ENCODE data around the gene POLDIP3.

The POLDIP3 gene

GRCh38 chr22:42642806-42643633, 28.3 kb upstream of the POLDIP3 start:
- DNase-seq (ENCODE audit: low read depth): no peak

DNA sequence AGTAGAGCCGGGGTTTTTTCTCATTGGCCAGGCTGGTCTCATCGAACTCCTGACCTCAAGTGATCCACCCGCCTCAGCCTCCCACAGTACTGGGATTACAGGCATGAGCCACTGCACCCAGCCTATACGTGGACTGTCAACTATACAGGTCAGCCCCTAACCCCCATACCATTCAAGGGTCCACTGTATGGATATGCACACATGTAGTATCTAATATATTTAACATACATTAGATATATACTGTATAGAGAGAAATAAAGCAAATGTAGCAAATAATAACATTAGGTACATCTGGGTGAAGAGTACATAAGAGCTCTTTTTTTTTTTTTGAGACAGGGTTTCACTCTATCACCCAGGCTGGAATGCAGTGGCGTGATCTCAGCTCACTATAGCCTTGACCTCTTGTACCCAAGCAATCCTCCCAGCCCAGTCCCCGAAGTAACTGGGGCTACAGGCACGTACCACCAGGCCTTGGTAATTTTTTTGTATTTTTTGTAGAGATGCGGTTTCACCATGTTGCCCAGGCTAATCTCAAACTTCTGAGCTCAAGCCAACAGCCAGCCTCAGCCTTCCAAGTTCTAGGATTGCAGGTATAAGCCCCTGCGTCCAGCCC, 27.2 kb upstream of the POLDIP3 start:
- DNase-seq (ENCODE audit: low read depth): no peak

DNA sequence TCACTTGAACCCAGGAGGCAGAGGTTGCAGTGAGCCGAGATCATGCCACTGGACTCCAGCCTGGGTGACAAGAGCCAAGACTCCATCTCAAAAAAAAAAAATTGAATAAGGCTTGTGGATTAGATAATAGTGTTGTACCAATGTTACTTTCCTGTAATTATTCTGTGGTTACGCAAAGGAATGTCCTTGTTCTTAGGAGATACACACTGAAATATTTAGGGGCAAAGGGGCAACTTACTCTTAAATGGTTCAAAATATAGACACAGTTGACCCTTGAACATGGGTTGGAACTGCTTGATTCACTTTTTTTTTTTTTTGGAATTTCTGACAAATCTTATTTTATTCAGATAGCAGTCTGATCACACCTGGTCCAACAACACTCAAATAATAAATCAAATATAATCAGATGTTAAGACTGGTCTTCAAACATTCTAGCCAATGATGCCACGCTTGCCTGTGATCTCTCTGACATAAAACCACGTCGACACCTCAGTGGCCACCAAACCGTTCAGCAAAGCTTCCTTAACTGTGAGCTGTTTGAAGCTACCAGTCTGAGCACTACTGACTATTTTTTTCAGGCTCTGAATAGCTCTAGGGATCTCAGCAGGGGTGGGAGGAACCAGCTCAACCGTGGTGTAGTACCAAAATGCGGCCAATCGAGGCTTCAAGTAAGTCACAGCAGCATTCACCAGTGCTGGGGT, 25.0 kb upstream of the POLDIP3 start:
- DNase-seq (ENCODE audit: low read depth): no peak

DNA sequence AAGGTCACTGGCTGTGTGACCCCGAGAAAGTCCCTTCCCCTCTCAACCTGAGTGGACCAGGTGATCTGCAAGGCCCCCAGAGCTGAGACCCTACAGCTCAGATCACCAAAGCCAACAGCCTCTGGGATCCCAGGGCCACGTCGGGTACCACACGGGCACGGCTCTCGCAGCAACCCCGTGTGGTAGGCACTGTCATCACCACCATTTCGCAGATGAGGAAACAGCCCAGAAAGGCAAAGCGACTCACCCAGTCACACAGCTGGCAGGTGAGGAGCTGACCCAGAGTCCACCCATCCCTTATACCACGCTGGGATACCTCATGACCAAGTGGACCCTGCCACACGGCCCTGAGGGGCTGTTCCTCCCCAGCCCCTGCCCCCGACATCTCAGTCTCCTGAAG, 22.9 kb upstream of the POLDIP3 start:
- no peak for DNase-seq (ENCODE audit: low read depth)

DNA sequence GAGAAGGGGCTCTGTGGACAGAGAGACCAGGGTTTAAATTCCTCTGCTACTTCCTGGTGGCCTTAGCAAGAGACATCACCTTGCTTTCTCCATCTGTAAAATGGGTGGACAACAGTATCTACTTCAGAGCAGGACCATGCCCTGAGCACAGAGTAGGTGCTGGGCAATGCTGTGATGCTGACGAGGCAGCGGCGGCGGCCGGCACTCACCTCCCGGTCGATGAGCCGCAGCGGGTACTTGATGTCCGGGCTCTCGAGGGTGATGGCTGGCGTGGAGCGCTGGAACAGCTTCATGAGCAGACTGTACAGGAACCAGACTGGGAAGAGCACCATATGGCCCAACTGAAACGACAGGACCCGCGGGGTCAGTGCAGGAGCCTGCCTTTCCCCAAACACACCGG, 21.8 kb upstream of the POLDIP3 start:
- DNase-seq (ENCODE audit: low read depth): no peak

DNA sequence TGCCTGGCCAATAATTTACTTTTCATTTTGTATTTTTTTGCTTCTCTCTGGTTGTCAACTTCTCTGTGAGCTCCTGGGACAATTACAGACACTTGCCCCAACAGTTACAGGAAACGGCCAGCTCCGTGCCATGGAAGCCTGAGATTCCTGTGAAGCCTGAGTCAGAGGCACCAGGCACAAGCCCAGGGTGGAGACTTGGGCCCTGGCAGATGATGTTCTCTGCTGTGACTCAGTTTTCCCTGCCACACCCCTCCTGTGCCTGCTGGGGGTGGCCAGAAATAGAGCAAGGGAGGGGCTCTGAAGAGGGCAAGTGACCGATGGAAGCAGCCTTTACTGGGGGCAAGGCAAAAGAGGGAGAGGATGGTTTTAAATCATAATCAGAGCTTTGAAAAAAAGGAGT, 20.8 kb upstream of the POLDIP3 start:
- DNase-seq (ENCODE audit: low read depth): no peak

DNA sequence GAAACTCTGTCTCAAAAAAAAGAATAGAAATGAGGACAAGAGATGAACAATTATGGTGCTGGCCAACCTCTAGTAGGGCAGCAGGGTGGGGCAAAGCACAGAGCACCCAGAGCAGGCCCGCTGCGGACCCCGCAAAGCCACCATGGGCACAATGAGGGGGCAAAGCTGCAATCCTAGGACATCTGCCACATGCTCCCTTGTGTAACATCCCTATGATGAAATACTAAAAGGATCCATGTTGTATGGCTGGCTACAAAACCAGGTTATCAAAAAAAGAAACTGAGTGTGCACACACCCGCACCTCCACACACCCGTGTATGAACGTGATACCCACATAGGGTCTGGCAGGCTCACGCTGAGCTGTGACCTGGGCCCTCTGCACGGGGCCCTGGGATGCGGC, 18.3 kb upstream of the POLDIP3 start:
- DNase-seq (ENCODE audit: low read depth): no peak

DNA sequence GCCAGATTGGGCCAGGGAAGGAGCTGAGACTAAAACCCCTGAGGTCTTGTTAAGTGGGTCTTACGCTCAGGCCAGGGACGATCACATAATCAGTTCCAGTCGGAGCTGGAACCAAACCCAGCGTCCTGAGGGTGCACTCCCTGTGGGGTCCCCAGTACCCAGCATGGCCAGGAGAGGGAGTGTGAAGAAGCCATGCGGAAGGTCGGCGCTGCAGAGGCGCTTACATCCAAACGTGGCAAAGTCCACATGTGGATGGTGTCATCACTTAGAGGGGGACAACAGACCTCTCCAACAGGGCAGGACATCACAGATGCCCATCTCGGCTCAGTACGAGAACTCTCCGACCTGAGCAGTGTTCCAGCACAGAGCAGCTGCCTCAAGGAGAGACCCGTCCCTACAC, 17.4 kb upstream of the POLDIP3 start:
- DNase-seq (ENCODE audit: low read depth): no peak

GRCh38 chr22:42630901-42631602, 16.4 kb upstream of the POLDIP3 start:
- DNase-seq (ENCODE audit: low read depth): no peak

GRCh38 chr22:42630211-42630610, 15.5 kb upstream of the POLDIP3 start:
- no peak for DNase-seq (ENCODE audit: low read depth)

- DNase-seq (ENCODE audit: low read depth): no peak
Measured at GRCh38 chr22:42627981-42628380, 13.3 kb upstream of the POLDIP3 start.

DNA sequence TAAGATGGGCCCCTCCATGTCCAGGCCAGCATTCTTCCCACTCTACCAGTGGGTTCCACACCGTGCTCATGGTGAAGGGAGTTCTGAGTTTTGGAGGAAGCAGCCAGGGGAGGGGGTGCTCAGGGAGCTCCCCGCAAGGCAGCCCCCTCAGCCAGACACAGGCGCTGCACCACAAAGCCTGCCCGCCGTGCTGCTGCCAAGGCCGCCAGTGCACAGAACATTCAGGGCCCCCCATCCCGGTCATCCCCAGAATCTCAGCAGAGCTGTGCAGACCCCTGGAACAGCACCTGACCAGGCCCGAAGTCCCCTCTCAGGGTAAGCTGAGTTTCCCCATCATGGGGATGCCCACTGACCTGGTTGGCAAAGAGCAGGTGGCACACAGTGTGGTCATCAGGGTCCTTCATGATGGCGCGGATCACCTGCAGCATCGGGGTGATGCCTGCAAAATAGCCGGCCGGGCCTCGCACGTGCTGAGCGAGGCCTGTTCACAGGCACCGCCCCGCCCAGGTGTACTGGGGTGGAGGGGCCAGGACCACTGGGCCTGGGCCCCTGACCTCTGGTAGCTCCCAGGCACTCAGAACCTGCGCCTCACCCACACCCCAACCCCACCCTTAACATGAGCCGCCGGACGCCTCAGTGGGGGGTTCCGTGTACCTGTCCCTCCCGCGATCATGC, 12.4 kb upstream of the POLDIP3 start:
- no peak for DNase-seq (ENCODE audit: low read depth)

DNA sequence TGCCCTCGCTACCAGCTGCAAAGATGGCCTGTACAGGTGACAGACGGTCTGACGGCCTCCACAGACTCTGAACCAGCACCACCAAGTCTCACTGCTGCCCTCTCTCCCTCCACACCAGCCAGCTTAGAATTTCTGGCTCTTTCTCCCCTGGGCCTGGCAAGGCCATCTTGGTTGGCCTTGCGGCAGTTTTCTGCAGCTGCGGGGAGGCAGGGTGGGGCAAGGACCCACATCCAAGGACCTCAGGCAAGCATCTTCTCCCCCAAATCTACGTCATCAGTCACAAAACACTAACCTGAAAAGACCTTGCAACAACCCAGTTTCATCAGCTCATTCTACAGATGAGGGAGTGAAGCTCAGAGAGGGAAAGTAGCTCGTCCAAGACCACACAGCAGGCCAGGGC, 11.7 kb upstream of the POLDIP3 start:
- DNase-seq (ENCODE audit: low read depth): no peak

DNA sequence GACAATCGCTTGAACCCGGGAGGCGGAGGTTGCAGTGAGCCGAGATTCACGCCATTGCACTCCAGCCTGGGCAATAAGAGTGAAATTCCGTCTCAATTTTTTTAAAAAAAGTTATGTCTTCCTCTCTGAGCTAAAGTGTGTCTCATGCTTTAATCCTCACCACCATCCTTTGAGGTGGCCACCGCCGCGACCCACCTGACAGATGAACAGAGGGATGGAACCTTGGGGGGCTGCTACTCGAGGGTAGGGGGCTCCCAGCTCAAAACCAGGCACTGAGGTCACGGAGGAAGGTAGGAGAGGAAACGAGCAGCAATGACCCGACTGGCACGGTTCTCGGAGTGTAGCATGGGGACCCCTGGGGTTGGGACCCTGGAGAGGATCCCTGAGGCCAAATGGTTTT, 10.7 kb upstream of the POLDIP3 start:
- DNase-seq (ENCODE audit: low read depth): no peak

DNA sequence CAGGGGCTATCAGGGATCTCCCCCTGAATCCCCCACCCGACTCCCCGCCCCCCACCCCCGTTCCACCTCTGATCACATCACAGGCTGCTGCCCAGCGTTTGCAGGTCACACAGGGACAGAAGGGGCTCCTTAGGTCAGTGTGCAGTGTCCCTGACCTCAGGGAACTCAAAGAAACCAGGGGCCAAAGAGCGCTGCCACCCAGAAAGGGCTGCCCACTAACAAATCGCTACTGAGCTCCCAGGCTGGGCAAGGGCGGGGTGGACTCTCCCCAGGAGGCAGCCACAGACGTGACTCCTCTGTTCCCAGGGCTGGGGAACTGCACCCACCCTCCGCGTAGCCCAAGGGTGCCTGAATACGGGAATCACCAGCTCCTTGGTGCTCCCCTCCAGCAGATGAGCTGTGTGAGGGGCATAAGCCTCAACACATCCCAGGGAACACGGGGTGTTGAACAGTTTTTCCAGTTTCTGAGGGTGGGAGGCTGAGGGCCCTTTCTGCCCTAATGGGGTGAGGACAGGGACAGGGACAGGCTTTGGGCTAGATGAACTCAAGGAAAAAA, 9.9 kb upstream of the POLDIP3 start:
- DNase-seq (ENCODE audit: low read depth): no peak

DNA sequence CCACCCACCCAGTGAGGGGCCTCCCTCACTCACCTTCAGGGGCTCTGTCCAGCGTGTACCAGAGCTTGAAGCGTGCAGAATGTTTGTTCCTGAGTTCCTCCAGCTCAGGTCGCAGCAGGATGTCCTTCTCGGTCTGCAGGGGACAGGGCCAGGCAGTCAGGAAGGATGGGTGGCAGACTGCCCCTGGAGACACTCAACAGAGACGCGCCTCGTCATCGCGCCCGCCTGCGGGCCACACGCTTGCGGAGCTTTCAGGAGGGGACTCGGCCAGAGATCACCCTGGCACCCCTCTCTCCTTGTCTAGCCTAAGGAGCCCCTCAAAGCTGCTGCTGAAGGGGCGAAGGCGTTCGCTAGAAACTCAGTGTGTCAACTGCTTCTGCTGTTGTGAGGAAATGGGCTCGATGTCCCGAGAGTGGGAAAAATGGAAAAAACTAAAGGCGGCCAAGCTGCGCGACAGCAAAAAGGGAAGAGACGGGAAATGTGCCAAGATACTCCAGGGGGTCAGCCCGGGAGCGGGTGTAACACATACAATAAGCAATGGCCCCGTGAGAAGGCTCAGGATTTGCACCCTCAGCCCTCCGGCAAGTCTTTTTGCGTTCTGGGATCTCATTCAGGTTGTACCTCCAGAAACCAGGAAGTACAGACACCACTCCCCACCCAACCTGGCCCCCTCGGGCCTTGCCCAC, 9.2 kb upstream of the POLDIP3 start:
- DNase-seq (ENCODE audit: low read depth): no peak

DNA sequence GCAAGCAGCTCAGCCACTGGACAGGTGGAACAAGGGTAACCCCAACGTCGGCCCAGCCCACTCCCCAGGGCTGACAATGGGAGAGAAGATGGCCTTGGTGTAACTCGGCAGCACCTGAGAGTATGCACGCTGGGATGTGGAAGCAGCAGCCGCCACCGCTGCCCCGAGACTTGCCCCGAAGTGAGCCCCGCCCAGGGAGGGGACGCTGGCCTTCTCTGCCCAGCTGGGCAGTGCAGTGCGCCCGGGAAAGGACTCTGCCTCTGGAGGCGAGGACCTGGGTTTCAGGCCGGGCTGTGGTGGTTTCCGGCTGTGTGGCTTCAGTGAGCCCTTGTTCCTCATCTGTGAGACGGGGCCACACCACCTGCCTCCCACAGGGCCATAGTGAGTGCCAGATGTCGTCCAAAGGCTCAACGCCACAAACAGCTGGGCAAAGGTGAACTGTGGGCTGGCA, 8.6 kb upstream of the POLDIP3 start:
- no peak for DNase-seq (ENCODE audit: low read depth)

DNA sequence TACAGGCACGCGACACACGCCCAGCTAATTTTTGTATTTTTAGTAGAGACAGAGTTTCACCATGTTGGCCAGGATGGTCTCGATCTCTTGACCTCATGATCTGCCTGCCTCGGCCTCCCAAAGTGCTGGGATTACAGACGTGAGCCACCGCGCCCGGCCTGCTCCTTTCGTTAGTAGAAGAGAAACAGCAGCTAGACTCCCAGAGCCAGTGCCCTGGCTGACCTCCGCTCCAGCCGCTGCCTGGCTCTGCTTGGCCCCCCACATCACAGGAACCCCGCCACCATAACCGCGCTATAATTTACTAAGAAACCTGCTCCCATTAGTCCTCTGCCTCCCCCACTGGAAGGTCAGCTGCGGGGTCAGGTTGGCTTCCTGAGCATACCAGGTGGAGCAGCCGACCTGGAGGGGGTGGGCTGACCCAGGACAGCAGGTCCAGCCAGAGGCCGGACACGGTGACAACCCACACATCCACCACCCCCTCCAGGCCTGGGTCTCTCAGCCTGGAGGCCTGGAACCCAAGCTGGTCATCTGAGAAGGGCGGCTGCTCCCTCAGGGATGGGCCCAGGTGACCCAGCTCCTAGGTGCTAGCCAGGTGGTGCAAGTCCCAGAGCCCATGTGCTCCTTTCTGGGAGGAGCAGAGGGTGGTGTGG, 7.5 kb upstream of the POLDIP3 start:
- no peak for DNase-seq (ENCODE audit: low read depth)

DNA sequence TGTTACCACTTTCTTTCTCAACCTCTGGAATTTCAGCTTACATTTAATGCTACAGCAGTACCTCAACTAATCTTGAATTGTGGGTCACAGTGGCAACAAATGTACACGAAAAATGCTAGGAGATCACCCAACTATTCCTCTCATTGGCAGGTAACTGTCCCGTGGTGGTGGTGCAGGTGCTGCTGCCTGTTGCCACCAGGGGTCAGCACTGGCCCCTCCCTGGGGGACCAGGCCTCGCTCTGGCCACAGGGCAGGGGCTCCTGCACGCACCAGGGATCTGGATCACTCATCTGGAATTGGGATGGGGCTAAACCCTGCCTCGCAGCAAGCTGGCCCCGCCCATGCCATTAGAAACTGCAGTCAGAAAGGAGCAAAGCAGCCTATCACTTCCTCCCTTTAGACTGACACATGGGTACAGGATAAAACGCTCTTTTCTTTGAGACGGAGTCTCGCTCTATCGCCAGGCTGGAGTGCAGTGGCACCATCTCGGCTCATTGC, 6.9 kb upstream of the POLDIP3 start:
- DNase-seq (ENCODE audit: low read depth): no peak

DNA sequence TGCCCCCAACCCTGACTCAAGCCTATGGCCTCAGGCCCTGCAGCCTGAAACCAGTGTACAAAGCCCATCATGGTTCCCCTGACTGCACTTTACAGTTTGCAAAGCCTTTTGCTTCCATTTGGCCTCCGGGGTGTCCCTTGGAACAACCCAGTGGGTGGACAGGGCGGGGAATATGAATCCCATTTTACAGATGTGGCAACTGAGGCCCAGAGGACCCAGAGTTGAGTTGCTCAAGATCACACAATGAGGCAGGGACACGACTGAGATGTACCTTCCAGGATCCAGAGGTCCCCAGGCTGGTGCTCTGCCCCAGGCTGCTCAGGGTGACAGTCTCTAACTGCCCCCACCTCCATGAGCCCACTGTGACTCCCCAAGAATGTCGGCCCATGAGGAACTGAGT, 5.4 kb upstream of the POLDIP3 start:
- DNase-seq (ENCODE audit: low read depth): no peak
